Fibroblast of the aortic adventitia (primary cell): ENCODE data around the gene ARL16. TPM values are rescaled to one million over a fixed set of nuclear protein-coding genes. Genes with fewer than 3 reads are reported as not detected.

Experiments
- DNase-seq: peaks from one replicate; pipeline ENCODE4 v3.0.0-alpha.2; 2010; ENCODE audit warnings: low read depth
- H3K4me3 ChIP-seq: 2 replicates; pipeline ENCODE4 v1.5.1; 2011; ENCODE audit warnings: low read depth, mild to moderate bottlenecking, control low read depth, low read length, moderate library complexity
- total RNA-seq: library from RNA; depleted of rRNA; stranded (reverse); fragments of >200 nt; gene quantifications from 2 replicates; pipeline ENCODE4 v1.2.3, GENCODE V29; 2012; ENCODE audit warnings: low replicate concordance
- TF ChIP-seq, protein P1 (sequence below): IDR thresholded peaks from 2 replicates; pipeline ENCODE4 v1.5.1; 2011; ENCODE audit warnings: mild to moderate bottlenecking, low read length, control low read depth, inconsistent platforms; ENCODE audit not compliant: insufficient read depth

The ARL16 gene
- total RNA-seq, 1 donor = 26.4 TPM

GRCh38 chr17:81706232-81706611, 22.6 kb upstream of the ARL16 start:
- no peak for DNase-seq
- TF ChIP-seq, protein P1, sequence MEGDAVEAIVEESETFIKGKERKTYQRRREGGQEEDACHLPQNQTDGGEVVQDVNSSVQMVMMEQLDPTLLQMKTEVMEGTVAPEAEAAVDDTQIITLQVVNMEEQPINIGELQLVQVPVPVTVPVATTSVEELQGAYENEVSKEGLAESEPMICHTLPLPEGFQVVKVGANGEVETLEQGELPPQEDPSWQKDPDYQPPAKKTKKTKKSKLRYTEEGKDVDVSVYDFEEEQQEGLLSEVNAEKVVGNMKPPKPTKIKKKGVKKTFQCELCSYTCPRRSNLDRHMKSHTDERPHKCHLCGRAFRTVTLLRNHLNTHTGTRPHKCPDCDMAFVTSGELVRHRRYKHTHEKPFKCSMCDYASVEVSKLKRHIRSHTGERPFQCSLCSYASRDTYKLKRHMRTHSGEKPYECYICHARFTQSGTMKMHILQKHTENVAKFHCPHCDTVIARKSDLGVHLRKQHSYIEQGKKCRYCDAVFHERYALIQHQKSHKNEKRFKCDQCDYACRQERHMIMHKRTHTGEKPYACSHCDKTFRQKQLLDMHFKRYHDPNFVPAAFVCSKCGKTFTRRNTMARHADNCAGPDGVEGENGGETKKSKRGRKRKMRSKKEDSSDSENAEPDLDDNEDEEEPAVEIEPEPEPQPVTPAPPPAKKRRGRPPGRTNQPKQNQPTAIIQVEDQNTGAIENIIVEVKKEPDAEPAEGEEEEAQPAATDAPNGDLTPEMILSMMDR = no peak
- H3K4me3 ChIP-seq = no peak overlapping the region

DNA sequence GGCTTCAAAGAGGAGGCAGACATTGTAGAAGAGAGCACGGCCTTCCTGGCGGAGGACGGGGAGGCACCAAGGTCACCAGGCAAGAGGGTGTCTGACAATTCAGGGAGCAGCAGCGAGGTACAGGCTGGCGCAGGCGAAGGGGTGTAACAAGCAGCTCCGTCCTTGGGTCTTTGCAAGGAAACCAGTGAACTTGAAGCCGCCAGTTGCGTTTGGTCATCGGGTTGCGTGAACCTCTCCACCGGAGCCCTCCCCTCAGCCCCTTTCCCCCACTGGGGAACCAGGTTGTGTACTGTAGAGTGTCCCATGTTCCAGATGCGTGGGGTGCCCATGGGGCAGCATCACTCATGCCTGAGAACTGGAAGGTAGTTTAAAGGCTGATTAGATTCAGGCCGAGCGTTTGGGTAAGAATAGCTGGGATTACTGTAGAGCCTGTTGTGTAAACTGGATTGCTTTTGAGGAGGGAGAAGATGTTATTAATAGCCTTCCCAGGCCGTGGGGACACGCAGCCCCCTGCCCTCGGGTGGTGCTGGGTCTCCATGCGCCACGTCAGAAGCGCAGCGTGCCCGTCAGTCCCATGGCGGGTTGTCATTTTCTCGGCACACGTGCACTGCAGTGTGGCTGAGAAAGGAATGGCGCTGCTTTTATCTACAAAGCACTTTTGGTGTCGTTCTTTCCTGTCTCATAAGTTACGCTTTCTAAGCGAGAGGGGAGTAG, 22.1 kb upstream of the ARL16 start:
- H3K4me3 ChIP-seq = no peak overlapping the region

GRCh38 chr17:81703747-81704654, 20.4 kb upstream of the ARL16 start:
- H3K4me3 ChIP-seq = peak overlapping the region; percentile 95
- no peak for DNase-seq
- TF ChIP-seq, protein P1 = no peak

More for the DNA sequence above, 22.1 kb upstream of the ARL16 start:
- TF ChIP-seq, protein P1 = no peak
- DNase-seq = no peak

GRCh38 chr17:81702934-81703746, 19.5 kb upstream of the ARL16 start, which contains the start of gene MRPL12:
Gene MRPL12 (plus strand): TSS chr17:81703367. CDS start chr17:81703502, 135 bp downstream.
- TF ChIP-seq, protein P1 = peak; percentile 28
- H3K4me3 ChIP-seq = peak within 1 kb of the TSS; percentile 95
- DNase-seq = peak; percentile 90

DNA sequence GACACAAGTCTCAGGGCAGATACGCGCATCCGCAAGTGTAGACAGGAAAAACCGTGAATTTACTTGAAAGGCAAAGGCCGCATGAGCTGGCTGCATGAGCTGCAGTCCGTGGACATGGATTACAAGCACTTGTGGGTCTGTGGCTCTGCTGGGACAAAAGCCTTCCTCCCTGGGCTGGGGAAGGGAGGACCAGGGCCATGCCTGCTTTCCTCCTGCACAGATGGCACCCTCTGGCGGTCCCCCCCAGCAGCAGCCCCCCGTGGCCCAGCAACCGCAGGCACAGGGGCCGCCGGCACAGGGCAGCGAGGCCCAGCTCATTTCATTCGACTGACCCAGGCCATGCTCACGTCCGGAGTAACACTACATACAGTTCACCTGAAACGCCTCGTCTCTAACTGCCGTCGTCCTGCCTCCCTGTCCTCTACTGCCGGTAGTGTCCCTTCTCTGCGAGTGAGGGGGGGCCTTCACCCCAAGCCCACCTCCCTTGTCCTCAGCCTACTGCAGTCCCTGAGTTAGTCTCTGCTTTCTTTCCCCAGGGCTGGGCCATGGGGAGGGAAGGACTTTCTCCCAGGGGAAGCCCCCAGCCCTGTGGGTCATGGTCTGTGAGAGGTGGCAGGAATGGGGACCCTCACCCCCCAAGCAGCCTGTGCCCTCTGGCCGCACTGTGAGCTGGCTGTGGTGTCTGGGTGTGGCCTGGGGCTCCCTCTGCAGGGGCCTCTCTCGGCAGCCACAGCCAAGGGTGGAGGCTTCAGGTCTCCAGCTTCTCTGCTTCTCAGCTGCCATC, 17.9 kb upstream of the ARL16 start:
- TF ChIP-seq, protein P1 = no peak
- no peak for DNase-seq
- peak overlapping the region; percentile 95 for H3K4me3 ChIP-seq
